Keratinocyte (primary cell): ENCODE measurements around the gene STAMBPL1. TPM values are rescaled to one million over a fixed set of nuclear protein-coding genes. Genes with fewer than 3 reads are reported as not detected.

ENCODE experiments used
- DNase-seq: peaks from one replicate; pipeline ENCODE4 v3.0.0-alpha.2; 2011; ENCODE audit warnings: low read depth, missing footprints, low spot score
- FAIRE-seq: peaks from 2 replicates; lab custom pipeline; 2011; peaks lifted over from hg19 to GRCh38; lab: Jason Lieb, UNC
- H2AFZ ChIP-seq: 2 replicates; pipeline ENCODE4 v1.6.0; 2012; ENCODE audit warnings: low read length, control low read depth, inconsistent platforms; ENCODE audit not compliant: control insufficient read depth
- H3K27ac ChIP-seq: 2 replicates; pipeline ENCODE4 v1.5.1; 2011; ENCODE audit warnings: low read length; ENCODE audit not compliant: control insufficient read depth, insufficient read depth
- H3K27me3 ChIP-seq: 3 replicates; pipeline ENCODE4 v1.6.0; 2011; ENCODE audit warnings: low read length; ENCODE audit not compliant: control insufficient read depth, insufficient read depth; ENCODE audit errors: extremely low read depth
- H3K36me3 ChIP-seq, 2 experiments: 2 replicates in 1 of 2; 3 replicates in 1 of 2; pipeline ENCODE4 v1.5.1; 2011; ENCODE audit warnings: low read length in 2 of 2, mild to moderate bottlenecking in 1 of 2; ENCODE audit not compliant: control insufficient read depth in 2 of 2, insufficient read depth in 2 of 2; ENCODE audit errors: extremely low read depth in 1 of 2
- H3K4me1 ChIP-seq: 3 replicates; pipeline ENCODE4 v1.5.1; 2011; ENCODE audit warnings: low read length; ENCODE audit not compliant: control insufficient read depth, insufficient read depth; ENCODE audit errors: extremely low read depth
- H3K4me2 ChIP-seq: 3 replicates; pipeline ENCODE4 v1.6.0; 2011; ENCODE audit warnings: low read depth, low read length; ENCODE audit not compliant: control insufficient read depth, insufficient read depth; ENCODE audit errors: extremely low read depth
- H3K4me3 ChIP-seq, 3 experiments: fragments of 200-600 bp in 1 of 3; sonication (generic) in 1 of 3; 2 replicates in 2 of 3; 3 replicates in 1 of 3; pipeline ENCODE4 v1.5.1; 2011 to 2016; ENCODE audit warnings: low read length in 3 of 3, mild to moderate bottlenecking in 3 of 3, control low read depth in 2 of 3, inconsistent platforms in 1 of 3, low read depth in 1 of 3, mixed read lengths in 1 of 3, mixed run types in 1 of 3, moderate library complexity in 1 of 3; ENCODE audit not compliant: control insufficient read depth in 2 of 3, insufficient read depth in 2 of 3; ENCODE audit errors: extremely low read depth in 1 of 3
- H3K79me2 ChIP-seq: 2 replicates; pipeline ENCODE4 v1.6.0; 2012; ENCODE audit warnings: low read length; ENCODE audit not compliant: control insufficient read depth, insufficient read depth
- H3K9ac ChIP-seq: 3 replicates; pipeline ENCODE4 v1.6.0; 2011; ENCODE audit warnings: low read length; ENCODE audit not compliant: control insufficient read depth, insufficient read depth; ENCODE audit errors: extremely low read depth
- H3K9me1 ChIP-seq: 3 replicates; pipeline ENCODE4 v1.6.0; 2011; ENCODE audit warnings: low read length; ENCODE audit not compliant: control insufficient read depth, insufficient read depth; ENCODE audit errors: extremely low read depth
- H3K9me3 ChIP-seq: 2 replicates; pipeline ENCODE4 v1.5.1; 2012; ENCODE audit warnings: low read depth, low read length; ENCODE audit not compliant: control insufficient read depth
- H4K20me1 ChIP-seq: 3 replicates; pipeline ENCODE4 v1.6.0; 2011; ENCODE audit warnings: low read length; ENCODE audit not compliant: control insufficient read depth, insufficient read depth; ENCODE audit errors: extremely low read depth
- CTCF ChIP-seq, 3 experiments: IDR thresholded peaks in 1 of 3; conservative IDR thresholded peaks in 1 of 3; optimal IDR thresholded peaks in 1 of 3; 2 replicates in 2 of 3; 3 replicates in 1 of 3; pipeline versions ENCODE3 to v1.5.1; 2011; ENCODE audit warnings: low read length in 3 of 3, mild to moderate bottlenecking in 3 of 3, moderate library complexity in 2 of 3, control low read depth in 1 of 3, inconsistent platforms in 1 of 3; ENCODE audit not compliant: insufficient read depth in 2 of 3; ENCODE audit errors: extremely low read depth in 1 of 3
- EZH2 ChIP-seq: IDR thresholded peaks from one replicate; pipeline ENCODE4 v1.6.1; 2012; ENCODE audit warnings: inconsistent platforms, mild to moderate bottlenecking, low read length, moderate library complexity
- dilution Hi-C: fragments of 300-500 bp; cut with MboI; formaldehyde crosslinking; loops from one replicate; pipeline ENCODE4 v1.7.0; 2020; ENCODE audit warnings: low sequenced_read_pairs; ENCODE audit not compliant: extremely low pct_ligation_motif_present
- polyA plus RNA-seq, 5 experiments: library from polyadenylated mRNA; depleted of rRNA in 3 of 5; stranded (reverse) in 3 of 5; stranded (forward) in 1 of 5; unstranded in 1 of 5; fragments of >200 nt; gene quantifications; 1 replicate in 1 of 5; 2 replicates in 3 of 5; 3 replicates in 1 of 5; pipeline versions ENCODE4 v1.2.1 to v1.2.3, GENCODE V29; 2011 to 2012; ENCODE audit warnings: missing spikeins in 2 of 5, low read depth in 1 of 5, low replicate concordance in 1 of 5

Gene STAMBPL1
- polyA plus RNA-seq, 1 donor (not counting 4 experiments of a cell fraction or from before 2014, with no cell fraction given): 9.0 TPM

DNA sequence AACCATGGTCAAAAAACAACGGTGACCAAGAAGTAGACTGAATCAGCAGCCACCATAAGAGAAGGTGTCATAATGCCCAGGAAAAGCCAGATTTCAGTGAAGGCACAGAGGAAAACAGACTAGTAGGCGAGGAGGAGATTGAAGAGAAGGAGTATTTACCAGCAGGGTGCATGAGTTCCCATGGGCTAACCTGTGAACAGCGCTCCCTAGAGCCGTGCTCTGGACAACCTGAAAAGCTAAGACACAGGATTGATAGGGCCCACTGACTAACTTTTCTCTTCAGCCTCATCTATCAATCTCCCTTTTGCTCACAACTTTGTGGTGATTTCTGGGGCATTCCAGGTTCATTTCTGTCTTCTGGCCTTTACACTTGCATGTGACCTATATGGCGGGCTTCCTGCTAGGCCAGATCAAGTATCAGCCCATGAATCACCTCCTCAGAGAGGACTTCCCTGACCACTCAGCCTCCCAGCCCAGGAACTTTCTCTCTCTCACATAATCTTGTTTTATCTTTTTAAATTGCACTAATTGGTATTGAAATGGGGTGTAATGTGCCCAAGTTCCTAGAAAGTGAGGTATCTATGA lies 41.2 kb upstream of the STAMBPL1 start:
- H2AFZ ChIP-seq: no peak overlapping the region
- no peak for TF ChIP-seq CTCF (optimal IDR thresholded peaks at IDR 0.05 in 1 of 3, IDR thresholded peaks at IDR 0.05 in 1 of 3, conservative IDR thresholded peaks at IDR 0.05 in 1 of 3; ENCODE audit: extremely low read depth in 1 of 3, insufficient read depth in 2 of 3, low read length in 3 of 3)
- TF ChIP-seq EZH2: no peak
- no peak overlapping the region for H3K9ac ChIP-seq
- no peaks in the 10 kb centered on the region for H3K79me2 ChIP-seq
- H4K20me1 ChIP-seq: no peaks in the 10 kb centered on the region
- H3K4me2 ChIP-seq: no peak overlapping the region
- no peaks in the 10 kb centered on the region for H3K9me3 ChIP-seq
- dilution Hi-C loops: no loop called here
- H3K27ac ChIP-seq: no peak overlapping the region
- no peak for FAIRE-seq
- no peaks in the 10 kb centered on the region for H3K36me3 ChIP-seq
- H3K27me3 ChIP-seq: no peaks in the 10 kb centered on the region
- H3K4me3 ChIP-seq: no peak overlapping the region
- peaks cover 8% of the 10 kb centered on the region for H3K4me1 ChIP-seq
- DNase-seq: no peak
- no peaks in the 10 kb centered on the region for H3K9me1 ChIP-seq

- H4K20me1 ChIP-seq: no peaks in the 10 kb centered on the region
- no peaks in the 10 kb centered on the region for H3K9me3 ChIP-seq
- TF ChIP-seq CTCF (optimal IDR thresholded peaks at IDR 0.05 in 1 of 3, IDR thresholded peaks at IDR 0.05 in 1 of 3, conservative IDR thresholded peaks at IDR 0.05 in 1 of 3; ENCODE audit: extremely low read depth in 1 of 3, insufficient read depth in 2 of 3, low read length in 3 of 3) (no peak), EZH2 (no peak)
- no peak overlapping the region for H2AFZ ChIP-seq
- no peaks in the 10 kb centered on the region for H3K36me3 ChIP-seq
- H3K79me2 ChIP-seq: no peaks in the 10 kb centered on the region
- dilution Hi-C loops: no loop called here
- H3K4me2 ChIP-seq: no peak overlapping the region
- H3K27me3 ChIP-seq: no peaks in the 10 kb centered on the region
- H3K4me1 ChIP-seq: peaks cover 10% of the 10 kb centered on the region
- no peaks in the 10 kb centered on the region for H3K9me1 ChIP-seq
- H3K9ac ChIP-seq: no peak overlapping the region
- H3K4me3 ChIP-seq: no peak overlapping the region
- no peak overlapping the region for H3K27ac ChIP-seq
- no peak for FAIRE-seq
- no peak for DNase-seq
Observed at GRCh38 chr10:88840104-88840503, 39.9 kb upstream of the STAMBPL1 start.
